ENCODE results near the gene RNF169.

RNF169 gene

GRCh38 chr11:74770456-74770855, 21.8 kb downstream of the RNF169 start:
- DNase-seq = no peak

- no peak for DNase-seq
Measured at GRCh38 chr11:74771139-74771538, 22.5 kb downstream of the RNF169 start.

- no peak for DNase-seq
Measured at GRCh38 chr11:74773476-74773875, 24.8 kb downstream of the RNF169 start.

DNA sequence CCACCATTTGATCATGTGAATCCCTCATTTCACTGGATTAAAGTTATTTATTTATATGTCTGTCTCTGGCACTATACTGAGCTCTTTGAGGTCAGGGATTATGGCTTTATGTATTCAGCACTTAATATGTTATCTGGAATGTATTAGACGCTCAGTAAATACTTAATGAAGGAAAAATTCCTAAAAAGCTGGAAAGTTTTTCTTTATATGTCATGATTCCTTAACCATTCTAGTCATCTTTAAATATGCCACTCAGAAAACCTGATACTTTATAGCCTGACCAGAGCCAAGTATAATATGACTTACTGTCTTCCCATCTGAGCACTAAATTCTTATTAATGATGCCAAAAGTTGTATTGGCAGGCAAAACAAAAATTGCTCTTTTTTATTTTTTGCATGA, 27.1 kb downstream of the RNF169 start:
- DNase-seq = no peak

GRCh38 chr11:74776546-74776945, 27.9 kb downstream of the RNF169 start:
- no peak for DNase-seq

GRCh38 chr11:74777038-74777437, 28.4 kb downstream of the RNF169 start:
- DNase-seq = no peak

DNA sequence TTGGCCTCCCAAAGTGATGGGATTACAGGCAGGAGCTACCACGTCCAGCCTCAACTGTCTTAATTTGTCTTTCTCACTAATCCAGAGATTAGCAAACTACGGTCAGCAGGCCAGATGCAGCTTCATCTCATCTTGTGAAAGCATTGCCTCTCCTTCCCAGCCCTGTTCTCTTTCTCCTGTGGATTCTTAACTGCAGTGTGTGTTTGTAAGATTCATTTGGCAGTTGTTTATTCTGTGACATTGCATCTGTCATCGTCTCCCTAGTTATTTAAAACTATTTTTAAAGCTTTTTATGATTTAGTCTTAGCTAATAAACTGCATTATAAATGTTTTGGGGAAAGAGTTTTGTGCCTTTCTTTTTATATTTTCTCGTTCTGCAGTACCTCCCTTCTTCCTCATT, 29.2 kb downstream of the RNF169 start:
- no peak for DNase-seq

- DNase-seq = no peak
Measured at GRCh38 chr11:74778581-74778980, 29.9 kb downstream of the RNF169 start.

DNA sequence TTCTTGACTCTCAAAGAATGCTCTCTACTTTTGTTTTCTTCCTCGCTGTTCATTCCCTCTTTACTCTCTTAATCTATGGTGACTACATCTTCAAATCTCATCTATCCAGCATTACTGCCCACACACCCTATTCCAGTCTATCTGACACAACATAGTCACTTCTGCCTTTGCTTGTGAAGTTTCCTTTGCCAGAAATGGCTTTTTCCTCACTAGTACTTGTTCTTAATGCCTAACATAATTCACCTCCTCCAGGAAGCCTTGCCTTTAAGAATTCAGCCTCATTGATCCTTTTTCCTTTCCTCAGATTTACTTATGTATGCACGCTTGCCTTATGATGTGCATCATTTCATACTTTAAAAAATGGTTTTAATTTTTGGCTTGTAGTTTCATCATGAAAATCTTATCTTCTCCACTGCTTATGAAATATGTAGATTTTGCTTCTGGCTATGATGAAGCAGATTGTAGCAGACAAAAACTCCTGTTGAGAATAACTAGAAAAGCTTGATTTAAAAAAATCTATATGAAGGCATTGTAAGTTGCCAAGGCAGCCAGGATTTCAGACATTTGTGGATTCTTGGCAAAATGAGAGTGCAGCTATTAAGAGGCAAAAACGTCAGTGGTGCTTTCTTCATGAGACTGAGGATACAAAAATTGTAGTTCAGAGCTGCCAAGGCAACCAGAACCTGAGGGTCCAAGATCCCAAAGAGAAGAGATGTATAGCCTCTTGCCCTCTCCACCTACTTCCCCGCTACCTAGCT, 31.8 kb downstream of the RNF169 start:
- no peak for DNase-seq

DNA sequence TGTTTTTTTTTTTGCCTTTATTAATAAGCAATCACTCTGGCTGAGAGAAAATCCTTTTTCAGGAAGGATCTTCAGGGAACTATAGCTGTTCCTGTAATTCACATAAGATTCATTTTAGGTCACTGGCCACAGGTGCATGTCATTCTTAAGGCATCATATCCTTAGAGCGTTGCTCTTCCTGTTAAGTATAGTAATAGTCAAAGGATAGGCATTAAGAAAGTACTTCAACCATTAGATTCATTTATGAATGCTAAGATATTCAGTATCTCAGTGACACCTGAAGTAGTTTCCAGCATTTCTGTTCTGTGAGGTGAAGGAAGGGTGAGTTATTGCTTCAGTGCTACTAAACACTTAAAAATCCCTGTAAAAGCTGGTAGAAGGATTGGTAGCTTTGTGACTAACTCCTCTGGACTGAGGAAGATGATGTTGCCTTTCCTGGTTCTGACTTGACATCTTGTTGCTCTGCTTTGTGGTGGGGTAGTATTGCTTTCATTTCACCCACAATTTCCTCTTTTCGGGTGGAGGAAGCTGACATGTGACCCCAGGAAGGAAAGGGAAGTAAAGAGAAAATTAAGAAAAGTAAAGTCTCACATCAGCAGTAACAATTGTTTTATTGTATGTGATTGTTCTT, 34.7 kb downstream of the RNF169 start:
- peak; percentile 41 to 59 for DNase-seq

GRCh38 chr11:74784234-74784633, 35.6 kb downstream of the RNF169 start:
- DNase-seq = no peak

- no peak for DNase-seq
Measured at GRCh38 chr11:74784726-74785125, 36.1 kb downstream of the RNF169 start.

GRCh38 chr11:74786574-74786973, 37.9 kb downstream of the RNF169 start:
- no peak for DNase-seq

GRCh38 chr11:74791333-74792100, 42.9 kb downstream of the RNF169 start:
- no peak for DNase-seq

DNA sequence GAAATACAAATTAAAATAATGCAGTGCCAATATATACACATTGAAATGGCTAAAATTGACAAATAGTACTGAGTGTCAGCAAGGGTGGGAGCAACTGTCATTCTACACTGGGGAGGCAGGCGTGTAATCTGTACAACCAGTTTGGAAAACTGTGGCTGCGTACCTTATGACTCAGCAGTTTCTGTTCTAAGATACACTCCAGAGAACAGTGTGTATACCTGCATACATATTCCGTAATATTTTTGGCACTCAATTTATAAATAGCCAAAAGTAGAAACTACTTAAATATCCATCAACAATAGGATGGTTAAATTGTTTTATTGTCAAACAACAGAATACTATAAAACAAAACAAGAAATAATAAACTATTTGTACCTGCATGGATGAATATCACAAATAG, 57.6 kb downstream of the RNF169 start:
- no peak for DNase-seq

DNA sequence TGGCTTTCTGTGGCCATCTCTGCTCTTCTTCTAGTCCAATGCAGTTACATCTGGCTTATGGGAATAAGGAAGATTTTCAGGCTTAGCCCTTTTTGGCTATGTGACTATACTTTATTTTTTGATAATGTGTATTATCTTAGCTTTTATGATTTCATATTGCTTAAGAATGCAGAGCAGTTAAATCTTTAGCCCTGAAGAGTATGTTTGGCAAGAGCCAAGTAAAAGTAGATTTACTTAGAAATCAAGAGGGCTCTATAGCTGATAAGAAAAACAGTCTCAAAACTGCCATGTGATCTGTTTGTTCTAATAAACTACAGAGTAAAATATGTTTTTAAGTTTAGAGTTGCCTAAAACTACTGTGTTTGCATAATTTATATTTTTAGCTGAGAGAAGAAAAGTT, 61.2 kb downstream of the RNF169 start:
- no peak for DNase-seq

DNA sequence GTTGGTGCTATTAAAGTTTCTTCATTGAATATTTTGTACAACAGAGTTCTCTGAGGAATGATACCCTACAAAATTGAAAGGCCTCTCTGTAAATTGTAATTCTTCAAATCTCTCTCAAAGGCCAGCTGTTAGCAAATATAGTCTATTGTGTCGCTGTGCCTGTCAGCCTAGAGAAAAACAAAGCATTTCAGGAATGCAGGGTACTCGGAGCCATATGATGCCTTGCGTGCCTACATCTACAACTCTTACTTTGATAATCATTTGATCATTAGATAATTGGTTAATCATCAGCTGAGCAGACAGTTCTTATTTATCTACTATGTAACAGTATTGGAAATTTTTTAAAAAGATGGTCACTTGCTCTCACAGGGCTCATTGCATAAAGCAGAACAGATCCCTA, 67.3 kb downstream of the RNF169 start:
- DNase-seq = no peak

DNA sequence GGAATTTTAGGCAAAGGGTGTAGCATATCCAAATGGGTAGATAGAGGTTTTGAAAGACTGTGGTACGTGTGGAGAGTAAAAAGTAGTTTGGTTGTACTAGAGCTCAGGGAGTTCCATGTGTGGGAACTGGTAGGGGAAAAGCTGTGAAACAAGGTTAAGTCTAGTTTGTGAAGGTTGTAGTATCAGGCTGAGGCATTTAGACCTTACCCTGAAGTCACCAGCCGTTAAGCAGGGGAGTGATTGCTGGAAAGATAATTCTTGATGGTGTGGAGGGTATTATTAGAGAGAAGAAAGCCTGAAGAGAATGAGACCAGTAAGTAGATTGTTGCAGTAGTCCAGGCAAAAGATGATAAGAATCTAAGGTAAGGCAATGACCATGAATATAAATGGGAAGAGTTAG, 68.0 kb downstream of the RNF169 start:
- DNase-seq = no peak

GRCh38 chr11:74818283-74818946, 69.8 kb downstream of the RNF169 start:
- no peak for DNase-seq

DNA sequence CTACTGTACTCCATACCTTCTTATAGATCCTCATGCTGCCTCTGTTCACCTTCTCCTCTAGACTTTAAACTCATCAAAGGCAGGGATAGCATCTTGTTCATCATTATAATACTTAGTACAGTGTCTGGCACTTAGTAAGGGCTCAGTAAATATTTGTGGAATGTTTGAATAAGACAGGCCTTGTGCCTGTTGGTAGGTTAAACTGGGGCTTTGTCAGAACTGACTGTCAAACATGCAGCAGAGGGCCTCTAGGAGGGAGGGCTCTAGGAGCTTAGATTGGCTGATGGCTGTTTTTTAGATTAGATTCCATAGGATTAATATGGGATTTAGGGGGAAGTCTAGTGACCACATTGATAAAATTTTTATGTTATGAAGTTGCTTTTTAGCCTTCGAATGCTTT, 70.8 kb downstream of the RNF169 start:
- DNase-seq = no peak

DNA sequence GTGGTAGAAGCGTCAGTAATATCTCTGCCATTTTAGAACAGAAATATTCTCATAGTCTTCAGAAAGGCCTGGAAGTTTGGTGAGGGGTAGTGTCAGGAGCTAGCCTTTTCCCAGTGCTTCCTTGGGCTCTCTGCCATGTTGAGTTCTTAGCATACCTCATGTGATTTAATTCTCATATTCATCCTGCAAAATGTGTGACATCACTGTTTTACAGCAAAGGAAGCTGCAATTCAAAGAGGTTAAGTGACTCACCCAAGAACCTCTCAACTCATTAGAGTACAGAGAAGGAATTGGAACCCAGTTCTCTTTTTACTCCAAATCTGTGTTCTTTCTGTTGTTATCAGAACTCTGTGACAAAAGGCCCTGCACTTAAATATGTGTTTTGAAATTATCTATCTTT, 72.1 kb downstream of the RNF169 start:
- DNase-seq = no peak

DNA sequence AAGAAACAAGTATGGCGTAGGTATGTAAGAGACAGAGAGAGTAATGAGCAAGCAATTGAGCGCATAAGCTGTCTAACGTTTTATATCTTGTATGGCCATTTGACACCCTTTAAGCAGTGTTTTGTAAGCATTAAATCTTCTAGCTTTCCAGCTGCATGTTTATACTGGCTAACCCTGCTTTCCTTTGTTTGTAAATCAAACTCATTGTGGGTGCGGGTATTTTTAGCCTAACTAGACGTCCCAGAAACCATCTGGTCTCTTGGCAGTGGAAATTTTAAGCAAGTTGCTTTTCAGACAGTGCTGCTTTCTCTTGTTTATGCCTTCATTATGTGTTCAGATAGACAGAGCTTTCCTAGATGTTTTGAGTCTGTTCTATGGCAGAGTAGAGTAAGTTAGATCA, 73.5 kb downstream of the RNF169 start:
- no peak for DNase-seq

GRCh38 chr11:74824285-74824982, 75.8 kb downstream of the RNF169 start:
- DNase-seq = no peak

Measured in CD4-positive, alpha-beta T cell treated with Interferon alpha-2 for 1 hour (primary cell).